ENCODE measurements around the gene BAMBI. TPM values are rescaled to one million over a fixed set of nuclear protein-coding genes. Genes with fewer than 3 reads are reported as not detected.

BAMBI gene
- total RNA-seq, 1 experiment from 2014 or later = 6.2 TPM

- CTCF ChIA-PET = interaction anchor here (1.1 kb wide), 1 partner anchor 11 kb away, joined by 3 read pairs; no protein-coding TSS in a partner anchor
- RAD21 ChIA-PET (ENCODE audit: low non-redundant PET in 1 of 2, low total read pairs in 2 of 2, uncharacterized antibody in 2 of 2, unreplicated experiment in 2 of 2) = no interaction called here
- no peaks in the 10 kb centered on the region for H3K79me2 ChIP-seq (ENCODE audit: insufficient read depth, low read length)
- H3K4me2 ChIP-seq (ENCODE audit: low read length) = no peak overlapping the region
- intact Hi-C loops (cut with micrococcal nuclease) = no loop called here
- no peak overlapping the region for H3K9ac ChIP-seq (ENCODE audit: low read length)
- H3K36me3 ChIP-seq (ENCODE audit: control insufficient read depth in 1 of 2, insufficient read depth in 2 of 2, low read length in 2 of 2) = peaks cover 0 to 10% of the 10 kb centered on the region in 2 experiments; a peak in 1 of 4 replicates
- H3K4me1 ChIP-seq (ENCODE audit: control insufficient read depth in 1 of 2, insufficient read depth in 2 of 2, low read length in 2 of 2) = peaks cover 0 to 3% of the 10 kb centered on the region in 2 experiments; a peak in 1 of 4 replicates
- H4K20me1 ChIP-seq (ENCODE audit: insufficient read depth) = no peaks in the 10 kb centered on the region
- H2AFZ ChIP-seq (ENCODE audit: low read depth, low read length, poor library complexity, severe bottlenecking) = no peak overlapping the region
- H3K27ac ChIP-seq (ENCODE audit: low read depth, low read length) = no peak overlapping the region
- H3K4me3 ChIP-seq (replicated peaks in 1 of 2; ENCODE audit: low read depth in 1 of 2, low read length in 2 of 2) = no peak overlapping the region
- POLR2A ChIA-PET = no interaction called here
- no peak for DNase-seq (ENCODE audit: low read depth, low spot score)
- ATAC-seq = no peak
- H3K9me2 ChIP-seq (ENCODE audit: insufficient read depth) = no peaks in the 10 kb centered on the region
- no TSS peak for BruUV-seq (replicated peaks)
- no peaks in the 10 kb centered on the region for H3K9me3 ChIP-seq (ENCODE audit: control insufficient read depth in 1 of 2, insufficient read depth in 1 of 2, low read depth in 1 of 2, low read length in 2 of 2)
- TF ChIP-seq MAX (IDR thresholded peaks at IDR 0.05) (no peak), ATF3 (IDR thresholded peaks at IDR 0.05) (no peak), RAD21 (IDR thresholded peaks at IDR 0.05; ENCODE audit: low read depth) (no peak), FOSL1 (IDR thresholded peaks at IDR 0.05; ENCODE audit: low read depth) (no peak), YY1 (IDR thresholded peaks at IDR 0.05; ENCODE audit: extremely low read depth, insufficient replicate concordance, low read depth, low read length) (no peak), TCF7L2 (IDR thresholded peaks at IDR 0.05; ENCODE audit: borderline replicate concordance, extremely low read depth, insufficient read depth, insufficient read length) (no peak), CBX3 (IDR thresholded peaks at IDR 0.05; ENCODE audit: low read depth) (no peak), ZNF274 (IDR thresholded peaks at IDR 0.05; ENCODE audit: low read depth, low read length) (no peak), ELF1 (IDR thresholded peaks at IDR 0.05; ENCODE audit: borderline replicate concordance, low read depth) (no peak), ZFX (IDR thresholded peaks at IDR 0.05) (no peak), REST (IDR thresholded peaks at IDR 0.05; ENCODE audit: low read depth) (no peak), EGR1 (IDR thresholded peaks at IDR 0.05; ENCODE audit: low read depth) (no peak), JUND (IDR thresholded peaks at IDR 0.05) (no peak), SRF (IDR thresholded peaks at IDR 0.05; ENCODE audit: low read depth) (no peak)
- no peaks in the 10 kb centered on the region for H3K27me3 ChIP-seq (ENCODE audit: insufficient read depth, low read length)
These were observed 9.7 kb downstream of the BAMBI start for GRCh38 chr10:28686835-28687682.
